ENCODE data around the gene DOK3. TPM values are rescaled to one million over a fixed set of nuclear protein-coding genes. Genes with fewer than 3 reads are reported as not detected.
A peak's percentile ranks its signal among the peaks of the same experiment; 100 is the strongest.

The DOK3 gene
- total RNA-seq, 4 donors from 2014 or later: 2.1 to 52.0 (median 5.5) TPM

DNA sequence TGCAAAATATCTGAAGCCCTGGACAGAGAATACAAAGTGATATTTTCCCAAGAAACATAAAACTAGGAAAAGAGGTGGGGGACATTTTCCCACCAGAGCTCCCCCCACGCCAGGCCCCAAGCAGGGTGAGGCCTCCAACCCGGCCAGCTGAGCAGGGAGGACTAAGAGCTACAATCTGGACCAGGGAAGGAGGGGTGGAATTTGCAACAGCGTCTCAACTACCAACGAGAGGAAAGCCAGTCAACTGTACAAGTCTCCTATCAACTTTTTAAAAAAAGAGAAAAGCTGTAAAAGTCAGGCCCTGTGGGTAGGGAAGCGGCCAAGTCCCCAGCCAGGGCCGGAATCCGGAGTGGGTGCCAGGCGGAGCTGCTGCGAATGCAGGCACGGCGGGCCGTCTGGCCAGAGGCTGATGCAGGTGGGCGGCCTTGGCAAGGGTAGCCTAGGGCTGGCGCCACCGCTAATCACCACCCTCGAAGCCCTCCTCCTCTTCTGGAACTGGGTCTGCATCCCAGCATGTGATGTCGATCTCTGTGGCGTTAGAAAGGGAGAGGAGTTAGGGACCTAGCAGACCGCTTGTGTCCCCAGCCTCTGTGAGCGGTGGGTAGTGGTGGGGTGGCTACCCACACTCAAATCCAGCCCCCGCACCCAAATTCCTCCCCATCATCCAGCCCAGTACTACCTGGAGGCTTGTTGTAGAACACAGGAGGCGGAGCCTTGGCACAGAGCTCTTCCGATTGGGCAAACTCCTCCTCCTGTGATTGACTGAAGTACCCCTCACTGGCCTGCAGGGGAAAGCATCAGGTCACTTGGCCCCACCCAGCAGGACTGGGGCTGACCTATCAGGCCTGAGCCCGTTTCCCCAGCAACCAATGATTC, 52.4 kb downstream of the DOK3 start:
- Histone ChIP-seq H3K36me3 (no peaks in the 10 kb centered on the region), H3K4me1 (peaks cover 3 to 24% (median 10%) of the 10 kb centered on the region in 4 donors), H3K27ac (peak overlapping the region in 2 of 4 donors; percentile 15 to 92), H3K27me3 (no peaks in the 10 kb centered on the region), H3K9me3 (no peaks in the 10 kb centered on the region), H3K4me3 (no peak overlapping the region)
- DNase-seq: peak; percentile 52 to 85 (median 72)
- TF ChIP-seq, protein P1, sequence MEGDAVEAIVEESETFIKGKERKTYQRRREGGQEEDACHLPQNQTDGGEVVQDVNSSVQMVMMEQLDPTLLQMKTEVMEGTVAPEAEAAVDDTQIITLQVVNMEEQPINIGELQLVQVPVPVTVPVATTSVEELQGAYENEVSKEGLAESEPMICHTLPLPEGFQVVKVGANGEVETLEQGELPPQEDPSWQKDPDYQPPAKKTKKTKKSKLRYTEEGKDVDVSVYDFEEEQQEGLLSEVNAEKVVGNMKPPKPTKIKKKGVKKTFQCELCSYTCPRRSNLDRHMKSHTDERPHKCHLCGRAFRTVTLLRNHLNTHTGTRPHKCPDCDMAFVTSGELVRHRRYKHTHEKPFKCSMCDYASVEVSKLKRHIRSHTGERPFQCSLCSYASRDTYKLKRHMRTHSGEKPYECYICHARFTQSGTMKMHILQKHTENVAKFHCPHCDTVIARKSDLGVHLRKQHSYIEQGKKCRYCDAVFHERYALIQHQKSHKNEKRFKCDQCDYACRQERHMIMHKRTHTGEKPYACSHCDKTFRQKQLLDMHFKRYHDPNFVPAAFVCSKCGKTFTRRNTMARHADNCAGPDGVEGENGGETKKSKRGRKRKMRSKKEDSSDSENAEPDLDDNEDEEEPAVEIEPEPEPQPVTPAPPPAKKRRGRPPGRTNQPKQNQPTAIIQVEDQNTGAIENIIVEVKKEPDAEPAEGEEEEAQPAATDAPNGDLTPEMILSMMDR (IDR thresholded peaks at IDR 0.05): peak; percentile 40 to 71 (median 62)
- TF ChIP-seq POLR2A (IDR thresholded peaks at IDR 0.05): no peak

DNA sequence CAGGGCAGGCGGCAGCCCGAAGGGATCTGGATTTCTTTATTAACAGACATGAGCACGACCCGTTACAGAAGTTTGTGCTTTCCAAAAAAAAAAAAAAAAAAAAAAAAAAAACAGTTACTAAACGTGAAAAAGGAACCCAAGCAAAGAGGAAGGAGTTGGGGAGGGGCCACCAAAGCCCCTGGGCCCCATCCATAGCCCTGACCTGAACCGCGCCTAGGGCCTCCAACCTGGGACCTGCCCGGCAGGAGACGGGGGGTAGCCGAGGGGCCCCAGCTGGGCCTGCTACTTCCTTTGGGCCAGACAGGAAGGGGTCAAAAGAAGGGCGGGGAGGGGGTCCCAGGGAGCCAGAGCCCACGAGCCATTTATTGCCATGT, 53.0 kb downstream of the DOK3 start:
- peak overlapping the region in 1 of 4 donors; percentile 92 for H3K27ac ChIP-seq
- no peaks in the 10 kb centered on the region for H3K9me3 ChIP-seq
- H3K4me3 ChIP-seq: no peak overlapping the region

DNA sequence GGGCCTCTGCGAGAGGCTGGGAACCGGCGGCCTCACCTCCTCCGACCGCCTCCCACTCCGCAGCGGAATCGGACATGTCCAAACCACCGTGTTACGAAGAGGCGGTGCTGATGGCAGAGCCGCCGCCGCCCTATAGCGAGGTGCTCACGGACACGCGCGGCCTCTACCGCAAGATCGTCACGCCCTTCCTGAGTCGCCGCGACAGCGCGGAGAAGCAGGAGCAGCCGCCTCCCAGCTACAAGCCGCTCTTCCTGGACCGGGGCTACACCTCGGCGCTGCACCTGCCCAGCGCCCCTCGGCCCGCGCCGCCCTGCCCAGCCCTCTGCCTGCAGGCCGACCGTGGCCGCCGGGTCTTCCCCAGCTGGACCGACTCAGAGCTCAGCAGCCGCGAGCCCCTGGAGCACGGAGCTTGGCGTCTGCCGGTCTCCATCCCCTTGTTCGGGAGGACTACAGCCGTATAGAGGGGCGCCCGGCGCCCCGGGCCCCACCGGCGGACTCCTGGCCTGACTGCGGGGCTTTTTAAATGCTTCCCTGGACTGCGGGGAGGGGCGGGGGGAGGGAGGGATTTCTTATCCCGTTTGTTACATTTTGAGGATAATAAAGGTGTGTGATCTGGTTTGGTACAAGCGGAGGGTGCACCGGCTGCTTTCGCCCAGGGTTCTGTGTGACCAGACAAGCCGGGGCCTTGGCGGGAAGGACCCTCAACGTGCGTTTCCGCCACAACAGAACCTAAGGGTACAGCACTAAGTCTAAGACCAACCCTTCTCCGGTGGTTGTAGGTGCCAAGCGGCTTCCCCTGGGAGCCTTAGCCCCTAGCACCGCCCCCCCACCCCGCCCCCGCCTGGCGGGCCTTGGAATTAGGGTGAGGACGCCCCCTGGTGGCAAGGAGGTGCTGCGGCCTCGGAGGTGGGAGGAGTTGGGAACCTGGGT, 53.7 kb downstream of the DOK3 start:
- Histone ChIP-seq H3K4me1 (peaks cover 3 to 24% (median 10%) of the 10 kb centered on the region in 4 donors), H3K9me3 (no peaks in the 10 kb centered on the region), H3K27me3 (no peaks in the 10 kb centered on the region), H3K27ac (peak overlapping the region; percentile 80 to 95 (median 91)), H3K36me3 (no peaks in the 10 kb centered on the region), H3K4me3 (peak overlapping the region; percentile 71 to 92 (median 74))
- peak; percentile 97 to 98 (median 98) for DNase-seq
- TF ChIP-seq, protein P1 (IDR thresholded peaks at IDR 0.05): peak; percentile 80 to 99 (median 91)
- peak in 1 of 2 donors; percentile 11 for TF ChIP-seq POLR2A (IDR thresholded peaks at IDR 0.05)

More for the DNA sequence above, 53.0 kb downstream of the DOK3 start:
- no peaks in the 10 kb centered on the region for H3K36me3 ChIP-seq
- H3K27me3 ChIP-seq: no peaks in the 10 kb centered on the region
- H3K4me1 ChIP-seq: peaks cover 3 to 24% (median 10%) of the 10 kb centered on the region in 4 donors
- no peak for DNase-seq
- no peak for TF ChIP-seq POLR2A (IDR thresholded peaks at IDR 0.05)
- TF ChIP-seq, protein P1 (IDR thresholded peaks at IDR 0.05): peak in 1 of 6 experiments; percentile 19

DNA sequence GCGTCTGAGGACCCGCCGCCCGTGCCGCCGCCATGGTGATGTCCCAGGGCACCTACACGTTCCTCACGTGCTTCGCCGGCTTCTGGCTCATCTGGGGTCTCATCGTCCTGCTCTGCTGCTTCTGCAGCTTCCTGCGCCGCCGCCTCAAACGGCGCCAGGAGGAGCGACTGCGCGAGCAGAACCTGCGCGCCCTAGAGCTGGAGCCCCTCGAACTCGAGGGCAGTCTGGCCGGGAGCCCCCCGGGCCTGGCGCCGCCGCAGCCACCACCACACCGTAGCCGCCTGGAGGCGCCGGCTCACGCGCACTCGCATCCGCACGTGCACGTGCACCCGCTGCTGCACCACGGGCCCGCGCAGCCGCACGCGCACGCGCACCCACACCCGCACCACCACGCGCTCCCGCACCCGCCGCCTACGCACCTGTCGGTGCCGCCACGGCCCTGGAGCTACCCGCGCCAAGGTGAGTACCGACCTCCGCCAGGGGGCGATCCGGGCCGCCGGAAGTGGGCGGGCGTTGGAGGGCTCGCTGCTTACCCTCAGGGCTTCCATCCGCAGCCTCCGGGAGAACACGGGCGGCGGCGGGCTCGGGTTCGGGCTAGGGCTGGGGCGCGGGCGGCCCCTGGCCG, 54.5 kb downstream of the DOK3 start:
- no peaks in the 10 kb centered on the region for H3K27me3 ChIP-seq
- TF ChIP-seq POLR2A (IDR thresholded peaks at IDR 0.05): peak; percentile 39 to 43
- TF ChIP-seq, protein P1 (IDR thresholded peaks at IDR 0.05): peak; percentile 72 to 87 (median 82)
- peak overlapping the region; percentile 71 to 92 (median 74) for H3K4me3 ChIP-seq
- H3K9me3 ChIP-seq: no peaks in the 10 kb centered on the region
- peak overlapping the region; percentile 80 to 95 (median 91) for H3K27ac ChIP-seq
- H3K4me1 ChIP-seq: peaks cover 3 to 24% (median 10%) of the 10 kb centered on the region in 4 donors
- DNase-seq: peak; percentile 89 to 96 (median 93)
- no peaks in the 10 kb centered on the region for H3K36me3 ChIP-seq
